Heart right ventricle (tissue), 16 donors: ENCODE data around the gene AKT3. TPM values are rescaled to one million over a fixed set of nuclear protein-coding genes. Genes with fewer than 3 reads are reported as not detected.

ENCODE experiments used
- ATAC-seq, 8 donors: fragments of 200-7000 bp; cut with Tn5 transposase; one replicate each; pipeline ENCODE4 v1.9.1; 2020; ENCODE audit warnings: mild to moderate bottlenecking in 8 of 8, moderate library complexity in 8 of 8, moderate number of reproducible peaks in 1 of 8
- DNase-seq, 2 donors: peaks; one replicate each; pipeline ENCODE4 v3.0.0-alpha.2; 2020
- H3K27ac ChIP-seq, 10 donors: fragments of 200-600 bp; sonication (generic) in 2 of 10; one replicate each; pipeline versions ENCODE4 v1.5.0 to v1.8.0; 2020 to 2022; ENCODE audit warnings: mild to moderate bottlenecking in 3 of 10
- H3K27me3 ChIP-seq, 7 donors: fragments of 200-600 bp; one replicate each; pipeline ENCODE4 v1.8.0; 2021 to 2022; ENCODE audit warnings: mild to moderate bottlenecking in 2 of 7
- H3K36me3 ChIP-seq, 9 donors: fragments of 200-600 bp; sonication (generic) in 1 of 9; one replicate each; pipeline versions ENCODE4 v1.5.0 to v1.8.0; 2020 to 2022; ENCODE audit warnings: mild to moderate bottlenecking in 2 of 9
- H3K4me1 ChIP-seq, 9 donors: fragments of 200-600 bp; sonication (generic) in 1 of 9; one replicate each; pipeline versions ENCODE4 v1.5.0 to v1.8.0; 2020 to 2022; ENCODE audit warnings: mild to moderate bottlenecking in 4 of 9
- H3K4me3 ChIP-seq, 10 donors: fragments of 200-600 bp; sonication (generic) in 2 of 10; one replicate each; pipeline versions ENCODE4 v1.5.0 to v1.8.0; 2020 to 2022; ENCODE audit warnings: mild to moderate bottlenecking in 7 of 10, moderate library complexity in 2 of 10
- H3K9me3 ChIP-seq, 11 donors: fragments of 200-600 bp in 10 of 11; sonication (generic) in 2 of 11; one replicate each; pipeline versions ENCODE4 v1.5.0 to v1.8.0; 2013 to 2022; ENCODE audit warnings: mild to moderate bottlenecking in 2 of 11, control low read depth in 1 of 11, moderate library complexity in 1 of 11
- CTCF ChIP-seq, 9 donors: fragments of 200-600 bp; sonication (generic) in 2 of 9; IDR thresholded peaks; one replicate each; pipeline versions ENCODE4 v1.5.0 to v1.8.0; 2021 to 2022; ENCODE audit warnings: antibody characterized with exemption in 9 of 9, mild to moderate bottlenecking in 5 of 9, moderate library complexity in 1 of 9
- WGBS, 2 donors: extraction: QIAGEN DNeasy Blood & Tissue Kit; methylation state at CpG; one replicate each; pipeline ENCODE4 v1.1.7; 2013; ENCODE audit warnings: inconsistent platforms in 1 of 2; 5-methylcytosine and 5-hydroxymethylcytosine counted together
- intact Hi-C, 10 donors: fragments of 100-400 bp; cut with DNase I; formaldehyde crosslinking; loops; one replicate each; pipeline versions ENCODE4 v1.11.1 to v1.14.2; 2022
- polyA plus RNA-seq, 2 donors: library from polyadenylated mRNA; stranded (reverse); fragments of 200-250 nt; gene quantifications; one replicate each; pipeline ENCODE4 v1.2.3, GENCODE V29; 2013
- total RNA-seq, 10 donors: library from RNA; stranded (reverse); fragmentation: NEBNext Ultra II Directional in 3 of 10; extraction: Animal tissue kit (Norgen Biotek cat#: 25700) in 3 of 10; gene quantifications; one replicate each; pipeline versions ENCODE4 v1.2.1 to v1.2.4, GENCODE V29; 2021 to 2023
- donor health status: Arrhythmogenic right ventricular cardiomyopathy.
- donor health status: ischemic (EF 13 %, LVEDD 7.1; RV severe dilation, severe dysfunction).
- donor health status: healthy with polysubstance abuse.
- donor health status: DM: no; HTN: yes; CAD: no.
- donor health status: DM: no; HTN: no; CAD: no.
- donor health status: ischemic (EF 25% LVEDD 6.9; RV normal size, moderate dysfunction).
- donor health status: ischemic (EF 25% LVEDD 5.7; RV mildly dilated, moderate dysfunction).
- donor health status: healthy.
- donor health status: DM: yes; HTN: yes; CAD: no.
- donor health status: Ischemic cardiomyopathy.
- donor health status: ischemic (EF 35%, LVEDD 5.7; RV mildly dilated, moderate dysfunction).
- donor health status: nonischemic (EF 11% LVEDD 7.7; RV severe dilation, severe dysfunction).
- donor health status: DM: yes; HTN: yes; CAD: no.
- donor health status: PGD.
- donor health status: ischemic (EF 29% LVEDD 5.4; RV normal size, mild dysfunction).
- donor health status: nonischemic (EF 23%, LVEDD 6.1; RV moderate dilation, normal function).

The AKT3 gene
- total and polyA plus RNA-seq, 12 donors, result 6.5 to 27.6 (median 17.7) TPM

- DNase-seq (no peak), ATAC-seq (no peak)
- 93 to 95% methylated on average over 24 of the region's 24 CpGs for WGBS, 2 donors
- Histone ChIP-seq H3K27me3 (no peaks in the 10 kb centered on the region), H3K4me3 (no peak overlapping the region), H3K4me1 (peaks cover 0 to 20% (median 0%) of the 10 kb centered on the region in 9 donors), H3K36me3 (peaks cover 0 to 25% (median 0%) of the 10 kb centered on the region in 9 donors), H3K27ac (no peak overlapping the region), H3K9me3 (no peaks in the 10 kb centered on the region)
- intact Hi-C loops, result no loop called here
- TF ChIP-seq CTCF (IDR thresholded peaks at IDR 0.05), result no peak
Observed at GRCh38 chr1:243489158-243489527, 360.9 kb downstream of the AKT3 start.

- no peak for TF ChIP-seq CTCF (IDR thresholded peaks at IDR 0.05)
- whole genome bisulfite sequencing, 2 donors, result 83 to 85% methylated on average over 20 of the region's 20 CpGs
- no peak overlapping the region for H3K27ac ChIP-seq
- H3K27me3 ChIP-seq, result no peaks in the 10 kb centered on the region
- DNase-seq (no peak), ATAC-seq (no peak)
- H3K36me3 ChIP-seq, result peaks cover 0 to 25% (median 0%) of the 10 kb centered on the region in 9 donors
- peaks cover 0 to 17% (median 0%) of the 10 kb centered on the region in 9 donors for H3K4me1 ChIP-seq
- no peak overlapping the region for H3K4me3 ChIP-seq
- no peaks in the 10 kb centered on the region for H3K9me3 ChIP-seq
- intact Hi-C loops, result no loop called here
Observed at GRCh38 chr1:243488459-243489157, 361.4 kb downstream of the AKT3 start.

GRCh38 chr1:243487649-243488227 lies 362.3 kb downstream of the AKT3 start:
- peaks cover 0 to 25% (median 0%) of the 10 kb centered on the region in 9 donors for H3K36me3 ChIP-seq
- H3K27me3 ChIP-seq, result no peaks in the 10 kb centered on the region
- ATAC-seq, result no peak
- TF ChIP-seq CTCF (IDR thresholded peaks at IDR 0.05), result no peak
- no peak for DNase-seq
- no peaks in the 10 kb centered on the region for H3K9me3 ChIP-seq
- H3K4me1 ChIP-seq, result peaks cover 0 to 20% (median 2%) of the 10 kb centered on the region in 9 donors
- intact Hi-C loops, result no loop called here
- H3K4me3 ChIP-seq, result no peak overlapping the region
- no peak overlapping the region for H3K27ac ChIP-seq
- WGBS, 2 donors, result 84 to 89% methylated on average over 40 of the region's 40 CpGs

- H3K36me3 ChIP-seq, result peaks cover 0 to 25% (median 0%) of the 10 kb centered on the region in 9 donors
- no peak overlapping the region for H3K27ac ChIP-seq
- no peaks in the 10 kb centered on the region for H3K9me3 ChIP-seq
- DNase-seq (no peak), ATAC-seq (no peak)
- 97 to 99% methylated on average over 15 of the region's 15 CpGs for WGBS, 2 donors
- H3K4me3 ChIP-seq, result no peak overlapping the region
- intact Hi-C loops, result no loop called here
- H3K27me3 ChIP-seq, result no peaks in the 10 kb centered on the region
- H3K4me1 ChIP-seq, result peaks cover 0 to 26% (median 8%) of the 10 kb centered on the region in 9 donors
- TF ChIP-seq CTCF (IDR thresholded peaks at IDR 0.05), result no peak
Observed at GRCh38 chr1:243487036-243487648, 362.9 kb downstream of the AKT3 start.
